Stimulated activated CD4-positive, alpha-beta T cell treated with anti-CD3 and anti-CD28 coated beads, Interleukin-15, amount 100 ng/mL, for 48 hours (primary cell): ENCODE results near the gene RITA1.
A peak's percentile ranks its signal among the peaks of the same experiment; 100 is the strongest.
"Not testable (repeated sequence)": the region's sequence is repeated elsewhere in the genome, so short reads cannot be mapped to it uniquely, and the experiment has no call there.

Experiments used
- DNase-seq, 2 donors: peaks; one replicate each; pipeline ENCODE4 v3.0.0-alpha.2; 2020; ENCODE audit warnings: low read depth in 2 of 2

RITA1 gene, protein sequence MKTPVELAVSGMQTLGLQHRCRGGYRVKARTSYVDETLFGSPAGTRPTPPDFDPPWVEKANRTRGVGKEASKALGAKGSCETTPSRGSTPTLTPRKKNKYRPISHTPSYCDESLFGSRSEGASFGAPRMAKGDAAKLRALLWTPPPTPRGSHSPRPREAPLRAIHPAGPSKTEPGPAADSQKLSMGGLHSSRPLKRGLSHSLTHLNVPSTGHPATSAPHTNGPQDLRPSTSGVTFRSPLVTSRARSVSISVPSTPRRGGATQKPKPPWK

GRCh38 chr12:113185180-113186032, at the start of gene RITA1, which contains the start of gene DDX54:
Gene RITA1, plus strand, starts transcription at chr12:113185721. Its CDS starts 1,026 bp downstream, at chr12:113186747.
Gene DDX54, minus strand, starts transcription at chr12:113185478. Its CDS starts 27 bp downstream, at chr12:113185451.
- DNase-seq: peak; percentile 62 to 78

GRCh38 chr12:113136128-113136989, 49.2 kb upstream of the RITA1 start:
- DNase-seq: peak; percentile 64 to 75

- DNase-seq: no peak
Observed at GRCh38 chr12:113136990-113137511, 48.5 kb upstream of the RITA1 start.

DNA sequence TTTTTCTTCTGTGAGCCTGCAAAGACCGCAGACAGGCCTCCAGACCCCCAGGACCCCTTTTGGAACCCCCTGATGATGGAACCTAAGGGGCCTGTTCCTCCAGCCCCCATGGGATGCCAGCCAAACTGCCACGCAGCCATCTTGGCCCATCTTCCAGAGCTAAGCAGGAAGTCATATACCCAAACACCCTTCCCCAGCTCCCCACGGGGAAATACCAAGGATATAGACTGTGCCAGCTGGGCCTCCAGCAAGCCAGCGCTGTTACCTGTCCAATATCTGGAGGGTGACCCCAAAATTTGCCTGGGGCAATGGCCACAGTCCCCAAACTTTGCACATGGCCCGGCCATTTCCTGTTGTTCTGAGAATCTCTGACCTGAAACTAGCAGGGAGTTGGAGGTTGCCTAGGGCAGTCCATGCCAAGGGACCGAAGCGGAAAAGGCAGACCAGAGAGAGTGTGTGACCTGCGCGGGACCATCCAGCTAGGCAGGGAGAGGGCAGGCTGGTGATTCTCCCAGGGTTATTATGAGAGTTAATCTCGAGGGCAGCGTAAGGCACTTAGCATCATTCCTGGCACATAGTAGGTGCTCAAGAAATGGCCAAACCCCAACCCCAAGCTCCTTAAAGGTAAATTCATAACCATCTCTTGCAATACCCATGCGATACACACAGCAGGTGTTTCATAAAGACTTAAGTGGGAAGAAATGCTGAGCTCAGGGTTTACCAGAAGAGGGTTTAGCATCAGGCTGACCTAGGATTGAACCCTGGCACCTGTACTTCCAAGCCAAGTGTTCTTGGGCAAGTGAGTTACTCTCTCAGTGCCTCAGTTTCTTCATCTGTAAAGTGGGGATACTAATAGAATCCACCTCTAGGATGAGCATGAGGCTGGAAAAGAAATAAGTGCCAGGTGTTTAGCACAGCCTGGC, 47.4 kb upstream of the RITA1 start:
- no peak for DNase-seq

GRCh38 chr12:113138826-113139225, 46.7 kb upstream of the RITA1 start:
- DNase-seq: no peak

- DNase-seq: no peak
Observed at GRCh38 chr12:113140706-113141105, 44.8 kb upstream of the RITA1 start.

- DNase-seq: not testable (repeated sequence)
Observed at GRCh38 chr12:113141716-113142115, 43.8 kb upstream of the RITA1 start.

DNA sequence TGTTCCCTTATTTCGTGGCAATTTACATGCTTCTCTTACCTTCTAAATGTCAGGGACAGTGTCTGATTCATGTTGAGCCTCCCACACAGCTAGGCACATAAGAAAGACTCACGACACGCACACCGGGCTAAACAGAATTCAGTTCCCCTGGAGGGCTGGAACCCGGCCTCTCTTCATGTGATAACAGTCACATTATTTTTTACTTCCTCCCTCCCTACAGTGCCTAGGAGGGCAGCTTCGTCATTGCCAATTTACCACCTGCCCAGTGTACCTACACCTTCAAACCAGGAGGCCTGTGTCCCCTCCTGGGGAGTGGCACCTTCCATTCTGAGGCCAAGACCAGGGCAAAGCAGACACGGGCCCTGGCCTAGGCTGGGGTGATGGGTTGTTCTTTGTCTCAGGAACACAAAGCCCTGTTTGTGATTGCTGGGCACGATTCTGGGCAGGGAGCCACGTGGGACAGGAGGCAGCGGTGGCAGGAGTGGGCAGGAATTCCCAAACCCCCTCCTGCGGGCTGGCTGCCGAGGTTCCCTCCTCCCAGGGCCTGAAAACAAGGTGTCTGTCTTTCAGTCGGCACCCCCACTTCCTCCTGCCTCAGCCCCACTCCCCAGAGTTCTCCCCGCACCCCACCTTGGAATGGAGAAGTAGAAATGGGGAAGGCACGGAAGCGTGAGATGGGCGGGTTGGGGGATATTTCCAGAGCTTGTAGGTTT, 43.2 kb upstream of the RITA1 start:
- DNase-seq: no peak

- DNase-seq: no peak
Observed at GRCh38 chr12:113142886-113143332, 42.6 kb upstream of the RITA1 start.

- DNase-seq: no peak
Observed at GRCh38 chr12:113143959-113144358, 41.6 kb upstream of the RITA1 start.

GRCh38 chr12:113144806-113145205, 40.7 kb upstream of the RITA1 start:
- DNase-seq: no peak

DNA sequence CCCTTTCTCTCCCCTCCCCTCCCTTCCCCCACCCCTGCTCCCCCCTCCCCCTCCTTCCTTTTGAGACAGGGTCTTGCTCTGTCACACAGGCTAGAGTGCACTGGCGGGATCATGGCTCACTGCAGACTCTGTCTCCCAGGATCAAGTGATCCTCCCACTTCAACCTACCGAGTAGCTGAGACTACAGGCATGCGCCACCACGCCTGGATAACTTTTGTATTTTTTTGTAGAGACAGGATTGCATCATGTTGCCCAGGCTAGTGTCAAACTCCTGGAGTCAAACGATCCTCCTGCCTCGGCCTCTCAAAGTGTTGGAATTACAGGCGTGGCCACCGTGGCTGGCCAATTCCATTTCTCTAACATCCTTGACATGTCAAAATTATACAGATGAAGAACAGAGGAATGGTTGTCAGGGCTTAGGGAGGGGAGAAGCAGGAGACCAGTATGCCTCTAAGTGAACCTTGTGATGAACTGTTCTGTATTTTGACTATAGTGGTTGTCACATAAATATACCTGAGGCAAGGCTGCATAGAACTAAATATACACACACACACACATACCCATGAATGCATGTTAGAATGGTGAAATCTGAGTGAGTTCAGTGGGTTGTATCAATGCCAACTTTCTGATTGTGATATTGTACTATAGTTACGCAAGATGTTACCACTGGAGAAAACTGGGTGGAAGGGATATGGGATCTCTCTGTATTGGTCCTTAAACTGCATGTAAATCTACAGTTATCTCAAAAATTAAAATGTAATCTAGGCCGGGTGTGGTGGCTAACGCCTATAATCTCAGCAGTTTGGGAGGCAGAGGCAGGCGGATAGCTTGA, 39.6 kb upstream of the RITA1 start:
- DNase-seq: no peak

DNA sequence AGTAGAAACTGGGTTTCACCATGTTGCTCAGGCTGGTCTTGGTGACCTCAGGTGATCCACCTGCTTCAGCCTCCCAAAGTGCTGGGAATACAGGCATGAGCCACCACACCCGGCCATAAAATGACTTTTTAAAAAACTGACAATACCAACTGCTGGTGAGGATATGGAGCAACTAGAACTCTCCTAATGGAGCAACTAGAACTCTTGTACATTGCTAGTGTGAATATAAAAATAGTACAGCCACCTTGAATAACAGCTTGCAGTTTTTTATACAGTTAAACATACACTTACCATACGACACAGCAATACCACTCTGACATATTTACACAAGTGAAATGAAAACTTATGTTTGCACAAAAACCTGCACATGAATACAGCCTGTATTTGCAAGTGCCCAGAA, 38.5 kb upstream of the RITA1 start:
- no peak for DNase-seq

DNA sequence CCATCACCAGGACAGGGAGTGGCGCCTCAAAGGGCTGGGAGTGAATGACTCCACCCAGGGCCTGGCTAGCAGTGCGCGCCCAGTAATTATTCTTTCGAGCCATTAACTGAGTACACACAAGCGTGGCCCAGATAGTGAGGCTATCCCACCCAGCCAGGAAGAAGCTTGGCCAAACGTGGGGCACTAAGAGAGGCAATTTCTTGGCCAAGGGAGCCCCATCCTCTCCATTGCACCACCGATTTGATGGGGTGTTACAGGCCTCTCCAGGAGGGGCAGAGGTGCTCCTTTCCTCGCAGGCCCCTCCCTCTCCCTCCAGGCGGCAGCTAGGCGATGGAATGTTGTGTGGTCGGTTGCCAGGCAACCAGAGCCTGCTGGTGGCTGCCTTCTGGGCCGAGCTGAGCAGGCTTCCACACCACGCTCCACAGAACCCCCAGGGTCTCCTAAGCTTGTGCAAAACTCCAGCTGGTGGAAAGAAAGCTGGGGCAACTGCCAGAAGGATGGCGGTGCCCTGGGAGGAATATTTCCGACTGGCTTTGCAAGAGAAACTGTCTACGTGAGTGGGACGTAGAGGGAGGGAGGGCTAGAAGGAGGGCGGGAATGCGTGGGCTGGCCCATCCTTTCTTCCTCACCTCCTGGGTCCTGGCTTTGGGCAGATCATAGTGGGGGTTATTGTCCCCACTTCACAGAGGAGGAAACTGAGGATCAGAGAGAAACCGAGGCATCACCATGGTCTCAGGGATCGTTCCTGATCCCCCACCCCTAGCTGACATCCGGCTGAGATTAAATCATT, 36.0 kb upstream of the RITA1 start, which contains the start of gene CFAP73:
Gene CFAP73, plus strand, starts transcription at position 364 of the 790 bp plus-strand sequence. Its CDS starts 134 bp downstream, at position 498.
- no peak for DNase-seq

- DNase-seq: no peak
Observed at GRCh38 chr12:113151655-113152054, 33.9 kb upstream of the RITA1 start.

DNA sequence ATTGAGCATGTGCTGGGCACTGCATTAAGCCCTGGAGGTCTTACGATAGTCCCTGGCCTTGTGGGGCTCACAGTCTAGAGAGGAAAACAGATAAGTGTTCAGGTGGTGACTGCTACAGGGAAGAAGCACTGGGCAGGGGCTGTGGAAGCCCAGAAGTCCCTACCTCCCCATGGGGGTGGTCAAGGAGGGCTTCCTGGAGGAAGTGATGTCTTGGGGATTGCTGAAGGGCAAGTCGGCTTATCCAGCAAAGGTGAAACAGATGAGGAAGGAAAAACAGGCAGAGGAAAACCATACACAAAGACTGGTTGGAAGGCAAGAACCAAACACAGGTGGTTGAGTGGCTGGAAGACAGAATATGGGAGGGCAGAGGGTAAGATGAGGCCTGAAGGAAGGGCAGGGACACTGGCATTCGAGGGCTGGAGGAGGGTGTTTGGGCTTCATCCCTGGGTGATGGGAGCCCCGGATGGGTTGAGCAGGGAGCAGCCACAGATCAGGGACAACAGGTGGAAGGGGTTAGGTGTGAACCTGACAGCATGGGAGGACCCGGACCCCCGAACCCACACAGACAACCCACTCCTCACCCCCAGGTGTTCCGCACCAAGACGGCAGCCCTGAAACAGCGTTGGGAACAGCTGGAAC, 33.2 kb upstream of the RITA1 start:
- no peak for DNase-seq
